ENCODE results near the gene AOC2. TPM values are rescaled to one million over a fixed set of nuclear protein-coding genes. Genes with fewer than 3 reads are reported as not detected.

Gene AOC2
- polyA plus RNA-seq, 3 donors, result 0.09 to 1.6 TPM; not detected in 1

GRCh38 chr17:42848093-42848492 is 3.7 kb downstream of the AOC2 start:
- Mint-ChIP-seq H3K27me3 (ENCODE audit: low read depth in 3 of 3) (peaks cover 0 to 5% (median 3%) of the 10 kb centered on the region in 3 donors), H3K4me3 (no peak overlapping the region), H3K27ac (no peak overlapping the region), H3K36me3 (peaks cover 25 to 26% of the 10 kb centered on the region in 2 donors), H3K4me1 (peaks cover 26% of the 10 kb centered on the region), H3K9me3 (no peaks in the 10 kb centered on the region)
- TF ChIP-seq, protein P1, sequence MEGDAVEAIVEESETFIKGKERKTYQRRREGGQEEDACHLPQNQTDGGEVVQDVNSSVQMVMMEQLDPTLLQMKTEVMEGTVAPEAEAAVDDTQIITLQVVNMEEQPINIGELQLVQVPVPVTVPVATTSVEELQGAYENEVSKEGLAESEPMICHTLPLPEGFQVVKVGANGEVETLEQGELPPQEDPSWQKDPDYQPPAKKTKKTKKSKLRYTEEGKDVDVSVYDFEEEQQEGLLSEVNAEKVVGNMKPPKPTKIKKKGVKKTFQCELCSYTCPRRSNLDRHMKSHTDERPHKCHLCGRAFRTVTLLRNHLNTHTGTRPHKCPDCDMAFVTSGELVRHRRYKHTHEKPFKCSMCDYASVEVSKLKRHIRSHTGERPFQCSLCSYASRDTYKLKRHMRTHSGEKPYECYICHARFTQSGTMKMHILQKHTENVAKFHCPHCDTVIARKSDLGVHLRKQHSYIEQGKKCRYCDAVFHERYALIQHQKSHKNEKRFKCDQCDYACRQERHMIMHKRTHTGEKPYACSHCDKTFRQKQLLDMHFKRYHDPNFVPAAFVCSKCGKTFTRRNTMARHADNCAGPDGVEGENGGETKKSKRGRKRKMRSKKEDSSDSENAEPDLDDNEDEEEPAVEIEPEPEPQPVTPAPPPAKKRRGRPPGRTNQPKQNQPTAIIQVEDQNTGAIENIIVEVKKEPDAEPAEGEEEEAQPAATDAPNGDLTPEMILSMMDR (IDR thresholded peaks at IDR 0.05), result no peak
- peaks cover 19 to 23% of the 10 kb centered on the region in 2 donors for H3K4me1 ChIP-seq (ENCODE audit: control insufficient read depth in 1 of 2, insufficient read depth in 2 of 2, low read length in 2 of 2)
- no peaks in the 10 kb centered on the region for H3K27me3 ChIP-seq (ENCODE audit: control insufficient read depth in 2 of 2, insufficient read depth in 2 of 2, low read length in 2 of 2)
- H2AFZ ChIP-seq (ENCODE audit: insufficient read depth, low read depth, low read length, poor library complexity, severe bottlenecking), result no peak overlapping the region
- no peak overlapping the region for H3K4me2 ChIP-seq (replicated peaks; ENCODE audit: extremely low read depth, low read length, poor library complexity, severe bottlenecking)
- no CpG with 5 or more reads among the region's 3 CpGs for WGBS (ENCODE audit: insufficient coverage)
- intact Hi-C loops (cut with micrococcal nuclease), result loop anchor here in 1 of 2 donors (10.0 kb wide), 1 partner anchor 147 kb away; the partner anchor contains the start of gene RPL27
- no peak overlapping the region for H3K9ac ChIP-seq (ENCODE audit: insufficient read depth, low read length, poor library complexity, severe bottlenecking)
- no peaks in the 10 kb centered on the region for H3K79me2 ChIP-seq (ENCODE audit: insufficient read depth, low read length)
- no peak overlapping the region for H3K27ac ChIP-seq (ENCODE audit: low read depth in 1 of 2, low read length in 2 of 2)
- DNase-seq, result no peak
- no peaks in the 10 kb centered on the region for H3K9me3 ChIP-seq (replicated peaks in 1 of 2; ENCODE audit: control insufficient read depth in 1 of 2, insufficient read depth in 1 of 2, low read length in 2 of 2)
- H3K4me3 ChIP-seq (replicated peaks in 1 of 3; ENCODE audit: low read depth in 2 of 3, low read length in 3 of 3), result no peak overlapping the region
- peaks cover 22% of the 10 kb centered on the region for H4K20me1 ChIP-seq (ENCODE audit: insufficient read depth, low read length)
- H3K36me3 ChIP-seq (replicated peaks in 1 of 2; ENCODE audit: control insufficient read depth in 1 of 2, insufficient read depth in 2 of 2, low read length in 2 of 2), result peaks cover 28% of the 10 kb centered on the region in 2 donors

- TF ChIP-seq, protein P1 (IDR thresholded peaks at IDR 0.05), result no peak
- no peaks in the 10 kb centered on the region for H3K9me3 ChIP-seq (replicated peaks in 1 of 2; ENCODE audit: control insufficient read depth in 1 of 2, insufficient read depth in 1 of 2, low read length in 2 of 2)
- H3K27me3 Mint-ChIP-seq (ENCODE audit: low read depth in 3 of 3), result peaks cover 3 to 5% (median 5%) of the 10 kb centered on the region in 3 donors
- no peak overlapping the region for H3K4me3 Mint-ChIP-seq
- no peak overlapping the region for H2AFZ ChIP-seq (ENCODE audit: insufficient read depth, low read depth, low read length, poor library complexity, severe bottlenecking)
- H3K27me3 ChIP-seq (ENCODE audit: control insufficient read depth in 2 of 2, insufficient read depth in 2 of 2, low read length in 2 of 2), result no peaks in the 10 kb centered on the region
- intact Hi-C loops (cut with micrococcal nuclease), result loop anchor here in 1 of 2 donors (10.0 kb wide), 1 partner anchor 146 kb away; the partner anchor contains the start of gene RPL27
- H3K9me3 Mint-ChIP-seq, result no peaks in the 10 kb centered on the region
- H3K4me1 Mint-ChIP-seq, result peaks cover 23% of the 10 kb centered on the region
- H3K36me3 Mint-ChIP-seq, result peaks cover 17 to 19% of the 10 kb centered on the region in 2 donors
- H3K79me2 ChIP-seq (ENCODE audit: insufficient read depth, low read length), result no peaks in the 10 kb centered on the region
- DNase-seq, result no peak
- 93% methylated on average over 3 of the region's 9 CpGs for WGBS (ENCODE audit: insufficient coverage)
- H3K36me3 ChIP-seq (replicated peaks in 1 of 2; ENCODE audit: control insufficient read depth in 1 of 2, insufficient read depth in 2 of 2, low read length in 2 of 2), result peaks cover 18 to 19% of the 10 kb centered on the region in 2 donors
- H3K9ac ChIP-seq (ENCODE audit: insufficient read depth, low read length, poor library complexity, severe bottlenecking), result no peak overlapping the region
- H3K4me1 ChIP-seq (ENCODE audit: control insufficient read depth in 1 of 2, insufficient read depth in 2 of 2, low read length in 2 of 2), result peaks cover 19 to 23% of the 10 kb centered on the region in 2 donors
- H4K20me1 ChIP-seq (ENCODE audit: insufficient read depth, low read length), result peaks cover 20% of the 10 kb centered on the region
- H3K27ac Mint-ChIP-seq, result no peak overlapping the region
- no peak overlapping the region for H3K4me2 ChIP-seq (replicated peaks; ENCODE audit: extremely low read depth, low read length, poor library complexity, severe bottlenecking)
- H3K27ac ChIP-seq (ENCODE audit: low read depth in 1 of 2, low read length in 2 of 2), result no peak overlapping the region
- H3K4me3 ChIP-seq (replicated peaks in 1 of 3; ENCODE audit: low read depth in 2 of 3, low read length in 3 of 3), result no peak overlapping the region
These were observed 4.7 kb downstream of the AOC2 start for GRCh38 chr17:42849031-42849430.
